ENCODE results near the gene CDS2. TPM values are rescaled to one million over a fixed set of nuclear protein-coding genes. Genes with fewer than 3 reads are reported as not detected.

The CDS2 gene
- total RNA-seq, 1 experiment from 2014 or later: 25.7 TPM

DNA sequence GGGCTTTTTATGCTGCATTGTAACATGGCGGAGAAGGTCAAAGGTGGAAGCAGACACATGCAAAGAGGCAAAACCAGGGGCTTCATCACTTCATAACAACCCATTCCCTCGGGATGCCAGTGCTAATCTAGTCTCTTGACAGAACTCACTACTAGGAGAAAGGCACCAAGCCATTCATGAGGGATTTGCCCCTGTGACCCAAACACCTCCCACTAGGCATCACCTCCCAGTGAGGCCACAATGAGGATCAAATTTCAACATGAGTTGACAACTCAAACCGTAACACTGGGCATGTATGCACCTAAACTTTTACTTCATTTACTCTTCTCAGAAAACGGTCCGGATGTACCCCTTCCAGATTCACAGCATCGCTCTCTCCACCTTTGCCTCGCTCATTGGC is 61.9 kb downstream of the CDS2 start:
- intact Hi-C loops (cut with micrococcal nuclease; ENCODE audit: unreplicated experiment): no loop called here
- TF ChIP-seq, protein P1, sequence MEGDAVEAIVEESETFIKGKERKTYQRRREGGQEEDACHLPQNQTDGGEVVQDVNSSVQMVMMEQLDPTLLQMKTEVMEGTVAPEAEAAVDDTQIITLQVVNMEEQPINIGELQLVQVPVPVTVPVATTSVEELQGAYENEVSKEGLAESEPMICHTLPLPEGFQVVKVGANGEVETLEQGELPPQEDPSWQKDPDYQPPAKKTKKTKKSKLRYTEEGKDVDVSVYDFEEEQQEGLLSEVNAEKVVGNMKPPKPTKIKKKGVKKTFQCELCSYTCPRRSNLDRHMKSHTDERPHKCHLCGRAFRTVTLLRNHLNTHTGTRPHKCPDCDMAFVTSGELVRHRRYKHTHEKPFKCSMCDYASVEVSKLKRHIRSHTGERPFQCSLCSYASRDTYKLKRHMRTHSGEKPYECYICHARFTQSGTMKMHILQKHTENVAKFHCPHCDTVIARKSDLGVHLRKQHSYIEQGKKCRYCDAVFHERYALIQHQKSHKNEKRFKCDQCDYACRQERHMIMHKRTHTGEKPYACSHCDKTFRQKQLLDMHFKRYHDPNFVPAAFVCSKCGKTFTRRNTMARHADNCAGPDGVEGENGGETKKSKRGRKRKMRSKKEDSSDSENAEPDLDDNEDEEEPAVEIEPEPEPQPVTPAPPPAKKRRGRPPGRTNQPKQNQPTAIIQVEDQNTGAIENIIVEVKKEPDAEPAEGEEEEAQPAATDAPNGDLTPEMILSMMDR (IDR thresholded peaks at IDR 0.05; ENCODE audit: unreplicated experiment): no peak
- DNase-seq: no peak
- no peaks in the 10 kb centered on the region for H3K4me1 Mint-ChIP-seq (ENCODE audit: low read depth, unreplicated experiment)
- no peak overlapping the region for H3K27ac Mint-ChIP-seq (ENCODE audit: unreplicated experiment)
- CTCF ChIA-PET: no interaction called here
- no TSS peak for BruUV-seq (replicated peaks)
- peaks cover 23% of the 10 kb centered on the region for H3K36me3 Mint-ChIP-seq (ENCODE audit: insufficient read depth, unreplicated experiment)
- no peaks in the 10 kb centered on the region for H3K9me3 Mint-ChIP-seq (ENCODE audit: low read depth, unreplicated experiment)
- no peak overlapping the region for H3K4me3 Mint-ChIP-seq (ENCODE audit: low read depth, unreplicated experiment)
- H3K27me3 Mint-ChIP-seq (ENCODE audit: unreplicated experiment): no peaks in the 10 kb centered on the region

DNA sequence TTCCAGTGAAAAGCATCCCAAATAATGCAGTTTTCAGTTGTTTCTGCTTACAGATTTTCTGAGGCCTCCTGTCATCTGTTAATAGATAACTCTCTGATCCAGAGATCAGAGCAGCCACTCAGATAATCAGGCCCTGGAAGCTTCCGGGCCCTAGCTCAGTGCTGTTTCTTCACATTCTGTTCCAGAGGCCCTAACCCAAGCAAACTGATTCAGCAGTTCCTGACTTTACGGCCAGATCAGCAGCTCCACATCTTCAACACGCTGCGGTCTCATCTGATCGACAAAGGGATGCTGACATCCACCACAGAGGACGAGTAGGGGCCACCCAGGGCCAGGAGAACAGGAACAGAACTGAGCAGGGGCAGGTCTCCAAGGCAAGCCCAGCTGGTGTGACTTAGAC is 63.1 kb downstream of the CDS2 start:
- CTCF ChIA-PET: interaction anchor here (0.7 kb wide), 1 partner anchor 11 kb away, joined by 3 read pairs; no protein-coding TSS in a partner anchor
- peaks cover 21% of the 10 kb centered on the region for H3K36me3 Mint-ChIP-seq (ENCODE audit: insufficient read depth, unreplicated experiment)
- DNase-seq: no peak
- H3K4me1 Mint-ChIP-seq (ENCODE audit: low read depth, unreplicated experiment): no peaks in the 10 kb centered on the region
- no peak overlapping the region for H3K27ac Mint-ChIP-seq (ENCODE audit: unreplicated experiment)
- BruUV-seq (replicated peaks): no TSS peak
- no peaks in the 10 kb centered on the region for H3K27me3 Mint-ChIP-seq (ENCODE audit: unreplicated experiment)
- no peaks in the 10 kb centered on the region for H3K9me3 Mint-ChIP-seq (ENCODE audit: low read depth, unreplicated experiment)
- intact Hi-C loops (cut with micrococcal nuclease; ENCODE audit: unreplicated experiment): loop anchor here (10.0 kb wide), 1 partner anchor 585 kb away; no protein-coding TSS in a partner anchor
- TF ChIP-seq, protein P1 (IDR thresholded peaks at IDR 0.05; ENCODE audit: unreplicated experiment): no peak
- no peak overlapping the region for H3K4me3 Mint-ChIP-seq (ENCODE audit: low read depth, unreplicated experiment)

DNA sequence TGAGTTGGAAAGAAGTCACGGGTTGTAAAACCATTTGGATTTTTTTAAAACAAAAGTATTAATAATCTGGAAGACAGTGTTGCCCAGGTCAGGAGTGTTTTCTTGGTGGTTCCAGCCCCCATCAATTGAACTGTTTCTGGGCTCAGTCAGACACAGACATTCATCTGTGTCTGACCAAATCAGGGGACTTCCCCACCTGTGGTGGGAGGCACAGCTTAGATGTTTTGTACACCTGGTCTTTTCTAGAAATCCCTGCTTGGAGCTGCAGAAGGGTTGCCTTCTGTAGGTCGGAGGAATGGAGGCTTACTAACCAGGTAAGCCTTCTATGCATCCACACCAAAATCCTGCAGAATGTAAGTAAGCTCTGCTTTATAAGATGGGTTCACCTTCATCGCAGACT is 63.6 kb downstream of the CDS2 start:
- H3K4me3 Mint-ChIP-seq (ENCODE audit: low read depth, unreplicated experiment): no peak overlapping the region
- peaks cover 17% of the 10 kb centered on the region for H3K36me3 Mint-ChIP-seq (ENCODE audit: insufficient read depth, unreplicated experiment)
- H3K27ac Mint-ChIP-seq (ENCODE audit: unreplicated experiment): no peak overlapping the region
- DNase-seq: no peak
- no TSS peak for BruUV-seq (replicated peaks)
- CTCF ChIA-PET: no interaction called here
- H3K27me3 Mint-ChIP-seq (ENCODE audit: unreplicated experiment): no peaks in the 10 kb centered on the region
- H3K9me3 Mint-ChIP-seq (ENCODE audit: low read depth, unreplicated experiment): no peaks in the 10 kb centered on the region
- intact Hi-C loops (cut with micrococcal nuclease; ENCODE audit: unreplicated experiment): loop anchor here (10.0 kb wide), 1 partner anchor 586 kb away; no protein-coding TSS in a partner anchor
- TF ChIP-seq, protein P1 (IDR thresholded peaks at IDR 0.05; ENCODE audit: unreplicated experiment): no peak
- H3K4me1 Mint-ChIP-seq (ENCODE audit: low read depth, unreplicated experiment): no peaks in the 10 kb centered on the region

DNA sequence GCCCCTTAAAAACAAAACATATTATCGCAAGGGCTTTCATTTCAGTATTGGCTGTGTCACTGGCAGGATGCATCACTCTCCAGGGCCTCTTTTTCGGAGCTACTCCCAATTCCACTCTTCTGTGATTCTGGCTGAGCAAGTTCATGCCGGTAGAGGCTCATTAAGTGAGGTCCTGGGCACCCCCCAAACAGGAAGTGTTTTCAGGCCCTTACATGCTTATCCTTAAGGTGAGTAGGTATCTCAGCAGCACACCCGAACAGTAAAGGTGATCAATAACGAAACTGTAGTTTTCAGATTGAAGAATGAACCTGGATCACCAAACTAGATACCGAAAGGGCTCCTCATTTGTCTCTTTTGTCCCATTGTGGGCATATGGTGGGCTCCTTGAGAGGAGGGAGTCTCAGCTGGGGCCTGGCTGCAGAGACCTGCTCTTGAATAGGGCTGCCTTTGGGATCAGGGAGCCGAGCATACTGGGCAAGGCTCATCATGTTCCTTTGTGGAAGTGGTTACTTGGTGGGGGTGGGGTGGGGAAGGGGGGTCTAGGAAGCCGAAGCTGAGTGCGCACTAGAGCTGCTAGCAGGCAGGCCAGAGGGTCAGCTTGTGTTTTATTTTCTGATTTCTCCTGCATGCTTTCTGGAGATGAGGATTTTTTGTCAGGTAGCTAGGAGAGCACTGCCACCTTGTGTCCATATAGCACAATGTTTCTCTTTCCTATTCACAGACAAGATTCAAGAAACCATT is 65.2 kb downstream of the CDS2 start:
- no peak overlapping the region for H3K4me3 Mint-ChIP-seq (ENCODE audit: low read depth, unreplicated experiment)
- intact Hi-C loops (cut with micrococcal nuclease; ENCODE audit: unreplicated experiment): loop anchor here (2.0 to 10.0 kb wide), 2 partner anchors 65 to 587 kb away; partner anchors contain the start of gene CDS2
- H3K27me3 Mint-ChIP-seq (ENCODE audit: unreplicated experiment): no peaks in the 10 kb centered on the region
- CTCF ChIA-PET: interaction anchor here (0.6 to 2.3 kb wide), 6 partner anchors 13 to 433 kb away, joined by 3 to 47 read pairs (median 3); partner anchors contain the start of genes CDS2 and PCNA
- H3K27ac Mint-ChIP-seq (ENCODE audit: unreplicated experiment): no peak overlapping the region
- no peaks in the 10 kb centered on the region for H3K4me1 Mint-ChIP-seq (ENCODE audit: low read depth, unreplicated experiment)
- peaks cover 13% of the 10 kb centered on the region for H3K36me3 Mint-ChIP-seq (ENCODE audit: insufficient read depth, unreplicated experiment)
- no TSS peak for BruUV-seq (replicated peaks)
- TF ChIP-seq, protein P1 (IDR thresholded peaks at IDR 0.05; ENCODE audit: unreplicated experiment): peak; percentile 30
- DNase-seq: peak; percentile 8
- no peaks in the 10 kb centered on the region for H3K9me3 Mint-ChIP-seq (ENCODE audit: low read depth, unreplicated experiment)
